SH-SY5Y (cell line): ENCODE data around the gene LHFPL3.

ENCODE experiments used
- GATA2 ChIP-seq: IDR thresholded peaks from 2 replicates; pipeline ENCODE4 v1.6.1; 2011; ENCODE audit warnings: mild to moderate bottlenecking, low read depth, low read length
- GATA3 ChIP-seq: IDR thresholded peaks from 2 replicates; pipeline ENCODE4 v1.6.1; 2011; ENCODE audit warnings: low read depth, mild to moderate bottlenecking, low read length, moderate library complexity

- TF ChIP-seq GATA2 (no peak), GATA3 (no peak)
Measured at GRCh38 chr7:104288137-104288536, 40.3 kb upstream of the LHFPL3 start.
